Thymus (tissue), 11 donors: Measurements from ENCODE around the gene KCNJ6. TPM values are rescaled to one million over a fixed set of nuclear protein-coding genes. Genes with fewer than 3 reads are reported as not detected.

Source experiments
- DNase-seq, 9 donors: peaks; one replicate each; pipeline ENCODE4 v3.0.0-alpha.2; 2013; ENCODE audit warnings: low spot score in 9 of 9, low read depth in 6 of 9, missing footprints in 1 of 9
- H3K27ac ChIP-seq, 2 donors: one replicate each; pipeline ENCODE4 v1.5.1; 2013; ENCODE audit warnings: control low read depth in 1 of 2, low read depth in 1 of 2, low read length in 1 of 2, mild to moderate bottlenecking in 1 of 2, moderate library complexity in 1 of 2
- H3K27me3 ChIP-seq, 2 donors: one replicate each; pipeline ENCODE4 v1.5.1; 2013; ENCODE audit warnings: low read length in 1 of 2; ENCODE audit not compliant: control insufficient read depth in 2 of 2, insufficient read depth in 1 of 2
- H3K36me3 ChIP-seq, 2 donors: one replicate each; pipeline ENCODE4 v1.5.1; 2013; ENCODE audit warnings: low read length in 1 of 2, mild to moderate bottlenecking in 1 of 2, moderate library complexity in 1 of 2; ENCODE audit not compliant: control insufficient read depth in 2 of 2, insufficient read depth in 2 of 2
- H3K4me1 ChIP-seq, 2 donors: one replicate each; pipeline ENCODE4 v1.5.1; 2013; ENCODE audit warnings: low read length in 2 of 2; ENCODE audit not compliant: control insufficient read depth in 2 of 2, insufficient read depth in 2 of 2
- H3K4me3 ChIP-seq, 2 donors: one replicate each; pipeline ENCODE4 v1.5.1; 2013; ENCODE audit warnings: low read length in 2 of 2, control low read depth in 1 of 2, mild to moderate bottlenecking in 1 of 2
- H3K9me3 ChIP-seq, 2 donors: one replicate each; pipeline ENCODE4 v1.5.1; 2013; ENCODE audit warnings: low read length in 1 of 2, mild to moderate bottlenecking in 1 of 2; ENCODE audit not compliant: control insufficient read depth in 2 of 2, insufficient read depth in 1 of 2
- WGBS: extraction: QIAGEN DNeasy Blood & Tissue Kit; methylation state at CpG from one replicate; pipeline ENCODE4 v1.1.7; 2013; 5-methylcytosine and 5-hydroxymethylcytosine counted together
- polyA plus RNA-seq: library from polyadenylated mRNA; stranded (reverse); fragments of 200-250 nt; gene quantifications from one replicate; pipeline ENCODE4 v1.2.3, GENCODE V29; 2013
- total RNA-seq: library from RNA; stranded (reverse); fragments of 120-200 nt; gene quantifications from one replicate; pipeline ENCODE4 v1.2.4, GENCODE V29; 2013
- donor health status: healthy.

KCNJ6 gene
- total and polyA plus RNA-seq, 2 donors, result under 0.01 to 0.02 TPM

GRCh38 chr21:37565530-37566223 lies 350.6 kb downstream of the KCNJ6 start:
- WGBS, result 77% methylated on average over 14 of the region's 14 CpGs
- H3K9me3 ChIP-seq, result peaks cover 0 to 8% of the 10 kb centered on the region in 2 donors
- H3K27ac ChIP-seq, result no peak overlapping the region
- no peaks in the 10 kb centered on the region for H3K36me3 ChIP-seq
- H3K27me3 ChIP-seq, result no peaks in the 10 kb centered on the region
- H3K4me3 ChIP-seq, result no peak overlapping the region
- DNase-seq, result no peak
- peaks cover 11 to 19% of the 10 kb centered on the region in 2 donors for H3K4me1 ChIP-seq

- DNase-seq, result no peak
- H3K27me3 ChIP-seq, result no peaks in the 10 kb centered on the region
- peak overlapping the region; percentile 91 to 95 for H3K27ac ChIP-seq
- H3K4me1 ChIP-seq, result peaks cover 11 to 19% of the 10 kb centered on the region in 2 donors
- no peaks in the 10 kb centered on the region for H3K36me3 ChIP-seq
- peak overlapping the region; percentile 73 to 74 for H3K4me3 ChIP-seq
- 88% methylated on average over 12 of the region's 12 CpGs for WGBS
- H3K9me3 ChIP-seq, result peaks cover 0 to 8% of the 10 kb centered on the region in 2 donors
Observed at GRCh38 chr21:37564924-37565529, 351.2 kb downstream of the KCNJ6 start.

GRCh38 chr21:37564341-37564923 lies 351.8 kb downstream of the KCNJ6 start:
- peaks cover 11 to 19% of the 10 kb centered on the region in 2 donors for H3K4me1 ChIP-seq
- WGBS, result 7% methylated on average over 14 of the region's 14 CpGs
- peaks cover 0 to 8% of the 10 kb centered on the region in 2 donors for H3K9me3 ChIP-seq
- H3K4me3 ChIP-seq, result peak overlapping the region; percentile 73 to 74
- peak; percentile 45 to 87 (median 64) for DNase-seq
- no peaks in the 10 kb centered on the region for H3K36me3 ChIP-seq
- no peaks in the 10 kb centered on the region for H3K27me3 ChIP-seq
- H3K27ac ChIP-seq, result peak overlapping the region; percentile 91 to 95

- Histone ChIP-seq H3K4me3 (peak overlapping the region; percentile 73 to 74), H3K27ac (peak overlapping the region; percentile 91 to 95), H3K9me3 (peaks cover 0 to 8% of the 10 kb centered on the region in 2 donors), H3K4me1 (peaks cover 11 to 19% of the 10 kb centered on the region in 2 donors), H3K36me3 (no peaks in the 10 kb centered on the region), H3K27me3 (no peaks in the 10 kb centered on the region)
- under 1% methylated on average over 67 of the region's 67 CpGs for WGBS
- peak; percentile 79 to 96 (median 85) for DNase-seq
Observed at GRCh38 chr21:37563641-37564340, 352.5 kb downstream of the KCNJ6 start.

GRCh38 chr21:37562920-37563640 lies 353.2 kb downstream of the KCNJ6 start:
- Histone ChIP-seq H3K4me3 (peak overlapping the region; percentile 73 to 74), H3K9me3 (peaks cover 0 to 8% of the 10 kb centered on the region in 2 donors), H3K27ac (peak overlapping the region; percentile 91 to 95), H3K4me1 (peaks cover 11 to 19% of the 10 kb centered on the region in 2 donors), H3K27me3 (no peaks in the 10 kb centered on the region), H3K36me3 (no peaks in the 10 kb centered on the region)
- peak in 1 of 9 donors; percentile 37 for DNase-seq
- 52% methylated on average over 22 of the region's 22 CpGs for WGBS

- no peaks in the 10 kb centered on the region for H3K36me3 ChIP-seq
- DNase-seq, result no peak
- 88% methylated on average over 11 of the region's 11 CpGs for WGBS
- H3K4me3 ChIP-seq, result no peak overlapping the region
- no peaks in the 10 kb centered on the region for H3K27me3 ChIP-seq
- H3K4me1 ChIP-seq, result peaks cover 11 to 19% of the 10 kb centered on the region in 2 donors
- H3K27ac ChIP-seq, result no peak overlapping the region
- H3K9me3 ChIP-seq, result peaks cover 0 to 8% of the 10 kb centered on the region in 2 donors
Observed at GRCh38 chr21:37561941-37562919, 354.0 kb downstream of the KCNJ6 start.

GRCh38 chr21:37561506-37561905 lies 354.8 kb downstream of the KCNJ6 start:
- no peak for DNase-seq
- WGBS, result 92% methylated on average over 7 of the region's 7 CpGs
- H3K4me3 ChIP-seq, result no peak overlapping the region
- H3K27me3 ChIP-seq, result no peaks in the 10 kb centered on the region
- peaks cover 0 to 8% of the 10 kb centered on the region in 2 donors for H3K9me3 ChIP-seq
- H3K4me1 ChIP-seq, result peaks cover 11 to 19% of the 10 kb centered on the region in 2 donors
- H3K27ac ChIP-seq, result no peak overlapping the region
- no peaks in the 10 kb centered on the region for H3K36me3 ChIP-seq

- Histone ChIP-seq H3K27ac (no peak overlapping the region), H3K27me3 (no peaks in the 10 kb centered on the region), H3K9me3 (peaks cover 0 to 8% of the 10 kb centered on the region in 2 donors), H3K4me3 (no peak overlapping the region), H3K36me3 (no peaks in the 10 kb centered on the region), H3K4me1 (peaks cover 11 to 19% of the 10 kb centered on the region in 2 donors)
- 96% methylated on average over 5 of the region's 5 CpGs for WGBS
- DNase-seq, result no peak
Observed at GRCh38 chr21:37560385-37560784, 355.9 kb downstream of the KCNJ6 start.
